ENCODE measurements around the gene OSBPL3. TPM values are rescaled to one million over a fixed set of nuclear protein-coding genes. Genes with fewer than 3 reads are reported as not detected.

Gene OSBPL3
- total RNA-seq, 1 donor: 30.8 TPM

GRCh38 chr7:24899161-24899560 lies 80.8 kb downstream of the OSBPL3 start:
- no peaks in the 10 kb centered on the region for H3K36me3 ChIP-seq (ENCODE audit: insufficient read depth, low read length)
- H3K9me3 ChIP-seq (ENCODE audit: low read depth, low read length): no peaks in the 10 kb centered on the region
- no peak overlapping the region for H2AFZ ChIP-seq (ENCODE audit: low read length)
- peaks cover 9% of the 10 kb centered on the region for H4K20me1 ChIP-seq (ENCODE audit: insufficient read depth, low read length)
- H3K4me2 ChIP-seq (ENCODE audit: insufficient read depth, low read length): no peak overlapping the region
- TF ChIP-seq CTCF (IDR thresholded peaks at IDR 0.05; ENCODE audit: extremely low read depth, low read depth, low read length): no peak
- no peaks in the 10 kb centered on the region for H3K27me3 ChIP-seq (ENCODE audit: insufficient read depth, low read length)
- peaks cover 92% of the 10 kb centered on the region for H3K79me2 ChIP-seq (ENCODE audit: insufficient read depth, low read length)
- peak overlapping the region; percentile 7 for H3K27ac ChIP-seq (ENCODE audit: low read depth, low read length)
- H3K4me3 ChIP-seq (ENCODE audit: insufficient read depth, low read length): no peak overlapping the region
- DNase-seq (ENCODE audit: insufficient read length, low spot score, missing footprints): no peak
- peaks cover 16% of the 10 kb centered on the region for H3K4me1 ChIP-seq (ENCODE audit: insufficient read depth, low read length)

- H4K20me1 ChIP-seq (ENCODE audit: insufficient read depth, low read length): peaks cover 9% of the 10 kb centered on the region
- H3K9me3 ChIP-seq (ENCODE audit: low read depth, low read length): no peaks in the 10 kb centered on the region
- H3K36me3 ChIP-seq (ENCODE audit: insufficient read depth, low read length): no peaks in the 10 kb centered on the region
- no peak overlapping the region for H3K4me3 ChIP-seq (ENCODE audit: insufficient read depth, low read length)
- no peak for TF ChIP-seq CTCF (IDR thresholded peaks at IDR 0.05; ENCODE audit: extremely low read depth, low read depth, low read length)
- peak overlapping the region; percentile 19 for H3K27ac ChIP-seq (ENCODE audit: low read depth, low read length)
- peak; percentile 71 for DNase-seq (ENCODE audit: insufficient read length, low spot score, missing footprints)
- H3K4me2 ChIP-seq (ENCODE audit: insufficient read depth, low read length): peak overlapping the region; percentile 44
- H3K4me1 ChIP-seq (ENCODE audit: insufficient read depth, low read length): peaks cover 16% of the 10 kb centered on the region
- no peaks in the 10 kb centered on the region for H3K27me3 ChIP-seq (ENCODE audit: insufficient read depth, low read length)
- peaks cover 91% of the 10 kb centered on the region for H3K79me2 ChIP-seq (ENCODE audit: insufficient read depth, low read length)
- H2AFZ ChIP-seq (ENCODE audit: low read length): no peak overlapping the region
Observed at GRCh38 chr7:24898691-24899090, 81.3 kb downstream of the OSBPL3 start.

GRCh38 chr7:24896031-24896501 lies 83.9 kb downstream of the OSBPL3 start:
- Histone ChIP-seq H3K9me3 (ENCODE audit: low read depth, low read length) (no peaks in the 10 kb centered on the region), H4K20me1 (ENCODE audit: insufficient read depth, low read length) (peaks cover 6% of the 10 kb centered on the region), H3K4me2 (ENCODE audit: insufficient read depth, low read length) (no peak overlapping the region), H3K27me3 (ENCODE audit: insufficient read depth, low read length) (no peaks in the 10 kb centered on the region), H3K4me3 (ENCODE audit: insufficient read depth, low read length) (no peak overlapping the region), H3K79me2 (ENCODE audit: insufficient read depth, low read length) (peaks cover 85% of the 10 kb centered on the region), H3K36me3 (ENCODE audit: insufficient read depth, low read length) (peaks cover 1% of the 10 kb centered on the region), H2AFZ (ENCODE audit: low read length) (no peak overlapping the region), H3K27ac (ENCODE audit: low read depth, low read length) (no peak overlapping the region), H3K4me1 (ENCODE audit: insufficient read depth, low read length) (peaks cover 11% of the 10 kb centered on the region)
- TF ChIP-seq CTCF (IDR thresholded peaks at IDR 0.05; ENCODE audit: extremely low read depth, low read depth, low read length): no peak
- no peak for DNase-seq (ENCODE audit: insufficient read length, low spot score, missing footprints)

GRCh38 chr7:24894429-24895221 lies 85.4 kb downstream of the OSBPL3 start:
- no peak for DNase-seq (ENCODE audit: insufficient read length, low spot score, missing footprints)
- H3K79me2 ChIP-seq (ENCODE audit: insufficient read depth, low read length): peaks cover 74% of the 10 kb centered on the region

More at GRCh38 chr7:24894429-24895221, 85.4 kb downstream of the OSBPL3 start:
- H3K36me3 ChIP-seq (ENCODE audit: insufficient read depth, low read length): peaks cover 4% of the 10 kb centered on the region
- no peak overlapping the region for H2AFZ ChIP-seq (ENCODE audit: low read length)
- TF ChIP-seq CTCF (IDR thresholded peaks at IDR 0.05; ENCODE audit: extremely low read depth, low read depth, low read length): peak; percentile 45
- H3K9me3 ChIP-seq (ENCODE audit: low read depth, low read length): no peaks in the 10 kb centered on the region
- H3K4me3 ChIP-seq (ENCODE audit: insufficient read depth, low read length): no peak overlapping the region
- H3K27me3 ChIP-seq (ENCODE audit: insufficient read depth, low read length): no peaks in the 10 kb centered on the region
- no peak overlapping the region for H3K4me2 ChIP-seq (ENCODE audit: insufficient read depth, low read length)
- no peak overlapping the region for H3K27ac ChIP-seq (ENCODE audit: low read depth, low read length)
- H3K4me1 ChIP-seq (ENCODE audit: insufficient read depth, low read length): peaks cover 11% of the 10 kb centered on the region
- H4K20me1 ChIP-seq (ENCODE audit: insufficient read depth, low read length): peaks cover 6% of the 10 kb centered on the region
